ENCODE data around the gene MTHFD1L.

MTHFD1L gene

GRCh38 chr6:150906641-150907326, 41.3 kb downstream of the MTHFD1L start:
- no peak overlapping the region for H3K27ac ChIP-seq
- DNase-seq = no peak
- peaks cover 16% of the 10 kb centered on the region for H3K36me3 ChIP-seq
- no peak overlapping the region for H3K4me3 ChIP-seq (ENCODE audit: low read depth, low read length)
- no peaks in the 10 kb centered on the region for H3K9me3 ChIP-seq (ENCODE audit: severe bottlenecking)
- no peaks in the 10 kb centered on the region for H3K27me3 ChIP-seq (ENCODE audit: insufficient read depth, low read depth, severe bottlenecking)
- TF ChIP-seq CTCF (IDR thresholded peaks at IDR 0.05; ENCODE audit: low read depth, low read length) = no peak

- Histone ChIP-seq H3K9me3 (ENCODE audit: severe bottlenecking) (no peaks in the 10 kb centered on the region), H3K27ac (no peak overlapping the region), H3K4me3 (ENCODE audit: low read depth, low read length) (no peak overlapping the region), H3K36me3 (peaks cover 16% of the 10 kb centered on the region), H3K27me3 (ENCODE audit: insufficient read depth, low read depth, severe bottlenecking) (no peaks in the 10 kb centered on the region)
- no peak for TF ChIP-seq CTCF (IDR thresholded peaks at IDR 0.05; ENCODE audit: low read depth, low read length)
- no peak for DNase-seq
These were observed 41.9 kb downstream of the MTHFD1L start for GRCh38 chr6:150907383-150907782.

GRCh38 chr6:150908901-150909300, 43.4 kb downstream of the MTHFD1L start:
- Histone ChIP-seq H3K36me3 (peaks cover 16% of the 10 kb centered on the region), H3K9me3 (ENCODE audit: severe bottlenecking) (no peaks in the 10 kb centered on the region), H3K4me3 (ENCODE audit: low read depth, low read length) (no peak overlapping the region), H3K27ac (no peak overlapping the region), H3K27me3 (ENCODE audit: insufficient read depth, low read depth, severe bottlenecking) (no peaks in the 10 kb centered on the region)
- TF ChIP-seq CTCF (IDR thresholded peaks at IDR 0.05; ENCODE audit: low read depth, low read length) = no peak
- no peak for DNase-seq

GRCh38 chr6:150910561-150910960, 45.1 kb downstream of the MTHFD1L start:
- no peak for DNase-seq
- Histone ChIP-seq H3K4me3 (ENCODE audit: low read depth, low read length) (no peak overlapping the region), H3K27ac (no peak overlapping the region), H3K36me3 (peaks cover 13% of the 10 kb centered on the region), H3K27me3 (ENCODE audit: insufficient read depth, low read depth, severe bottlenecking) (no peaks in the 10 kb centered on the region), H3K9me3 (ENCODE audit: severe bottlenecking) (no peaks in the 10 kb centered on the region)
- no peak for TF ChIP-seq CTCF (IDR thresholded peaks at IDR 0.05; ENCODE audit: low read depth, low read length)

- Histone ChIP-seq H3K4me3 (ENCODE audit: low read depth, low read length) (no peak overlapping the region), H3K27ac (no peak overlapping the region), H3K36me3 (peaks cover 8% of the 10 kb centered on the region), H3K9me3 (ENCODE audit: severe bottlenecking) (no peaks in the 10 kb centered on the region), H3K27me3 (ENCODE audit: insufficient read depth, low read depth, severe bottlenecking) (no peaks in the 10 kb centered on the region)
- DNase-seq = no peak
- TF ChIP-seq CTCF (IDR thresholded peaks at IDR 0.05; ENCODE audit: low read depth, low read length) = no peak
These were observed 48.9 kb downstream of the MTHFD1L start for GRCh38 chr6:150914372-150914771.

Data from WERI-Rb-1 (cell line).